ENCODE data around the gene GGT6.

The GGT6 gene

DNA sequence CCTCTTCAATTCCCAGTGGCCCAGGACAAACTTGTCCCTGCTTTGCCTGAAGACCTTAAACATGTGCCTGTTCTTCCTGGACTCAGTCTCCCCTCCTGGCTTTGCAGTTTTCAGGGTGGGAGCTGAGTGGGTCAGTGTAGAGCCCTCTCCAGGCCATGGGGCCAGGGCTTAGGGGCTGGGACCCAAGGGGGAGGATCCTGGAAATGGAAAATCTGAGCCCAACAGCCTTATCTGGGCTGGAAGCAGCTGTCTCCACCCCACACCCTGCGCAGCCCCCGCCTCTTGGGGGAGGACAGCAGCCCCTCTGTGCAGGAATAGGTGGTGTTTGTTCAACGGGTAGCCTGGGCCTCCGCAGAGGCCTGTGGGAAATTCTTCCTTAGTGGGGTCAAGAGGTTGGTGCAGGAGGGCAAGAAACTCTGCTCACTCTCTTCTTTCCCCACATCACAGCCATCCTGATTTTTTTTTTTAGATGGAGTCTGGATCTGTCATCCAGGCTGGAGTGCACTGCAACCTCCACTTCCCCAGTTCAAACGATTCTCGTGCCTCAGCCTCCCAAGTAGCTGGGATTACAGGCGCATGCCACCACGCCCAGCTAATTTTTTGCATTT is 17.1 kb upstream of the GGT6 start:
- H3K27ac ChIP-seq, result no peak overlapping the region
- TF ChIP-seq, protein P1, sequence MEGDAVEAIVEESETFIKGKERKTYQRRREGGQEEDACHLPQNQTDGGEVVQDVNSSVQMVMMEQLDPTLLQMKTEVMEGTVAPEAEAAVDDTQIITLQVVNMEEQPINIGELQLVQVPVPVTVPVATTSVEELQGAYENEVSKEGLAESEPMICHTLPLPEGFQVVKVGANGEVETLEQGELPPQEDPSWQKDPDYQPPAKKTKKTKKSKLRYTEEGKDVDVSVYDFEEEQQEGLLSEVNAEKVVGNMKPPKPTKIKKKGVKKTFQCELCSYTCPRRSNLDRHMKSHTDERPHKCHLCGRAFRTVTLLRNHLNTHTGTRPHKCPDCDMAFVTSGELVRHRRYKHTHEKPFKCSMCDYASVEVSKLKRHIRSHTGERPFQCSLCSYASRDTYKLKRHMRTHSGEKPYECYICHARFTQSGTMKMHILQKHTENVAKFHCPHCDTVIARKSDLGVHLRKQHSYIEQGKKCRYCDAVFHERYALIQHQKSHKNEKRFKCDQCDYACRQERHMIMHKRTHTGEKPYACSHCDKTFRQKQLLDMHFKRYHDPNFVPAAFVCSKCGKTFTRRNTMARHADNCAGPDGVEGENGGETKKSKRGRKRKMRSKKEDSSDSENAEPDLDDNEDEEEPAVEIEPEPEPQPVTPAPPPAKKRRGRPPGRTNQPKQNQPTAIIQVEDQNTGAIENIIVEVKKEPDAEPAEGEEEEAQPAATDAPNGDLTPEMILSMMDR (conservative IDR thresholded peaks at IDR 0.05), result no peak

DNA sequence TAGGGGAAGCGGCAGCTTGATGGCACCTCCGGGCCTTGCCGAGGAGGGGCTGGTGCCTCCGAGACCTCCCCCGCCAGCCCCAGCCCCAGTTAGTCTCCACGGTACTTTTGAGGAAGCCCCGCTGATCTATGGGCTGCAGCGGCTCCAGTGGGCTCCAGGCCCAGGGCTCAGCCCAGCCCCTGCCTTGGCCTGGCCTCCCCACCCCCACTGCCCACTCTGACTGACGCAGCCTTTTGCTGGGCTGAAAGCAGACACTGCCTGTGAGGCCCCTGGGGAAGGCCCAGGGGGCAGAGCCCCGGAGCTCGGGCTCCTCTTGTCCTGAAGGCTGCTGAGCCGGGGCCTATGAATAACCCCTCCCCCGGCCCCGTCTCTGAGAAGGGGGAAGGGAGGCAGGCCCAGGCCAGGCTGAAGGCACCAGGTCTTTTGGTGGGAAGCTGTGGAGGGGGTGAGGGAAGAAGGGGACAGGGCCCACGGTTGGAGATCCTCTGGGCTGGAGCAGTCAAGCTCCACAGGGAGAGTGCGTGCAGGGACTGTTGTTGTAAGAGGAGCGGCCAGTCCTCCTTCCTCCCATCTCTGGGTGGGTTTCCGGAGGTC is 16.4 kb upstream of the GGT6 start:
- no peak overlapping the region for H3K27ac ChIP-seq
- TF ChIP-seq, protein P1 (conservative IDR thresholded peaks at IDR 0.05), result no peak

DNA sequence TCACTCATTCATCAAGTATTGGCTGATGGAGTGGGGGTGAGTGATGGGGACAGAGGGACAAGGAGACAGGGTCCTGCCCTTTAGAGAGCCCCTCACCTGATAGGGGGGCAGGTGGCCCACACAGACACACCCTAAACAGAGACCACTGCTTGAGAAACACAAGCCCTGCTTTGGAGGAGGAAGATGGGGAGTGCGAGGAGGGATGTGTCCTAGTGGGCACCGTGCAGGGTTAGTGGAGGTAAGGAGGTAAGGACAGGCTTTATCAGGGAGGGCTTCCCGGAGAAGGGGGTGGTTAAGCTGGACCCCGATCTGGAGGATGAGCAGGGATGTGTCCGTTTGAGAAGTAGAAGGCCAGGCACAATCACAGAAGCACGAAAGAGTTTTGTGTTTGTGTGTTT is 15.8 kb upstream of the GGT6 start:
- TF ChIP-seq, protein P1 (conservative IDR thresholded peaks at IDR 0.05), result no peak
- H3K27ac ChIP-seq, result no peak overlapping the region

DNA sequence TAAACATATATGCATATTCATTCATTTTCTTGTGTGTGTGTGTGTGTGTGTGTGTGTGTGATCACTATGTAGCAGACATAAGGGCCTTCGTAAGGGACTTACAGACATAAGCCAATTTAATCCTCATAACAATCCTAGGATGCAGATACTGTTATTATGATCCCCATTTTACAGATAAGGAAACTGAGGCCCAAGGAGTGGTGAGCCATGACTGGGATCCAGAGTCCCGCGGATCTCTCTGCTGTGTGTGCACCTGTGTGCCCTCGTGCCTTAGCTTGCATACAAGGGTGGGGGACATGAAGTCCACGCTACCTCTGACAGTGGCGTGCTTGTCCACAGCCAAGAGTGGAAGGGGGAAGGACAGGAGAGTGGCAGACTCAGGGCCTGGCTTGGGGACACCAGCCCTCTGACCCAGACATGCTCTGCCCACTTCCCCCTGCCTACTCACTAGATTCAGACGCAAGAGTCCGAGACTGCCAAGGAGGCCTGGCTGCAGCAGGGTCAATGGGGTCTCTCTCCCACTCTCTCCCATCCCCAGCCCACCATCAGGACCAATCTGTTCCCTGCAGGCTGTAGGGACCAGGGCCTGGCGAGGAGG is 14.2 kb upstream of the GGT6 start:
- TF ChIP-seq, protein P1 (conservative IDR thresholded peaks at IDR 0.05), result no peak

DNA sequence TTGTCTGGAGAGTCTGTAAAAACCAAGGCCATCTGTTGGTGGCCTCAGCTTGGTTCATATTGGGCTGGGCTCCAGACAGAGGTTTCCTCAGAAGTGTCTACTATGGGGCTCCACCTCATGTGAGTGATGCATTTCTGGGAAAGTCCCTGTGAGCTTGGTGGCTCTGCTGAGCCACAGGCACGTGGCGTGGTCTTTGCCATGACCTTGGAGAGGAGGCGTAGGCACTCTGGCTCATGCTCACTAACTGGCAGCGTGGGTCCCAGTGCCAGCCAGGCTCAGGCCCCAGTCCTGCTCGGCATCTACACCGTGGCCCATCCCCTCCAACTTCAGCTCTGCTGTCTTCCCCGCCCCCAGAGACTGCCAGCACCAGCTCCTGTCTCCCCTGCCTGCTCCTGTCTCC is 13.3 kb upstream of the GGT6 start:
- no peak overlapping the region for H3K27ac ChIP-seq
- TF ChIP-seq, protein P1 (conservative IDR thresholded peaks at IDR 0.05), result no peak

More for the DNA sequence above, 14.2 kb upstream of the GGT6 start:
- no peak overlapping the region for H3K27ac ChIP-seq

DNA sequence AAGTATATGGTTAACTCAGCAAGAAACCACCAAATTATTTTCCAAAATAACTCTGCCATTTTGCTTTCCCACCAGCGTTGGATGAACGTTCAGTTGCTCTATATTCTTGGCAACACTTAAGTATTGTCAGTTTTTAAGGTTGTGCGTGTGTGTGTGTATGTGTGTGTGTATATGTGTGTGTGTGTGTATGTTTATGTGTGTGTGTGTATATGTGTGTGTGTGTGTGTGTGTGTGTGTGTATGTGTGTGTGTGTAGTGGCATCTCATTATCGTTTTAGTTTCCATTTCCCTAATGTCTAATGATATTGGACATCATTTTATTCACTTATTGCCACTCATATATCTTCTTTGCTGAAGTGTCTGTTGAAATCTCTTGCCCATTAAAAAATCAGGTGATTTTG is 12.7 kb upstream of the GGT6 start:
- no peak overlapping the region for H3K27ac ChIP-seq
- TF ChIP-seq, protein P1 (conservative IDR thresholded peaks at IDR 0.05), result no peak

DNA sequence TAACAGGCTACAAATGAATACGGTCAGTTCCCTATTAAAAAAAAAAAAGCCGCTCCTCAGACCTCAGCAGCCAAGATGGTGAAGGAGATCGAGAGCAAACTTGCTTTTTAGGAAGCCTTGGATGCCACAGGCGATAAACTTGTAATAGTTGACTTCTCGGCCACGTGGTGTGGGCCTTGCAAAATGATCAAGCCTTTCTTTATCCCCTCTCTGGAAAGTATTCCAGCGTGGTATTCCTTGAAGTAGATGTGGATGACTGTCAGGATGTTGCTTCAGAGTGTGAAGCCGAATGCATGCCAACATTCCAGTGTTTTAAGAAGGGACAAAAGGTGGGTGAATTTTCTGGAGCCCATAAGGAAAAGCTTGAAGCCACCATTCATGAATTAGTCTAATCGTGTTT is 11.8 kb upstream of the GGT6 start:
- TF ChIP-seq, protein P1 (conservative IDR thresholded peaks at IDR 0.05), result no peak
- no peak overlapping the region for H3K27ac ChIP-seq

Data from VCaP (cell line).